Putamen (tissue), 1 donor: ENCODE results near the gene VBP1.
A peak's percentile ranks its signal among the peaks of the same experiment; 100 is the strongest.
"Not testable (repeated sequence)": the region's sequence is repeated elsewhere in the genome, so short reads cannot be mapped to it uniquely, and the experiment has no call there.

ENCODE experiments used
- DNase-seq: peaks from one replicate; pipeline ENCODE4 v3.0.0-alpha.2; 2016; ENCODE audit warnings: low spot score

VBP1 gene

GRCh38 chrX:155216179-155216939 is at the start of gene VBP1:
Gene VBP1, plus strand, starts transcription at chrX:155216460. Its CDS starts 23 bp downstream, at chrX:155216483.
- DNase-seq: peak; percentile 96

GRCh38 chrX:155169881-155170280 is 46.4 kb upstream of the VBP1 start:
- DNase-seq: no peak

- DNase-seq: no peak
Observed at GRCh38 chrX:155179346-155179997, 36.8 kb upstream of the VBP1 start.

- DNase-seq: no peak
Observed at GRCh38 chrX:155188786-155189185, 27.5 kb upstream of the VBP1 start.

- no peak for DNase-seq
Observed at GRCh38 chrX:155211208-155211607, 5.1 kb upstream of the VBP1 start.

GRCh38 chrX:155213731-155214130 is 2.5 kb upstream of the VBP1 start:
- no peak for DNase-seq

- peak; percentile 0 for DNase-seq
Observed at GRCh38 chrX:155215443-155216178, 649 bp upstream of the VBP1 start.

- DNase-seq: peak; percentile 30
Observed at GRCh38 chrX:155216940-155217440, 730 bp downstream of the VBP1 start.

GRCh38 chrX:155218777-155219176 is 2.5 kb downstream of the VBP1 start:
- no peak for DNase-seq

GRCh38 chrX:155221351-155221750 is 5.1 kb downstream of the VBP1 start:
- DNase-seq: no peak

- DNase-seq: not testable (repeated sequence)
Observed at GRCh38 chrX:155223746-155224145, 7.5 kb downstream of the VBP1 start.

- no peak for DNase-seq
Observed at GRCh38 chrX:155225774-155226173, 9.5 kb downstream of the VBP1 start.

GRCh38 chrX:155231163-155231562 is 14.9 kb downstream of the VBP1 start:
- no peak for DNase-seq

GRCh38 chrX:155235891-155236290 is 19.6 kb downstream of the VBP1 start:
- no peak for DNase-seq

- no peak for DNase-seq
Observed at GRCh38 chrX:155237719-155238118, 21.5 kb downstream of the VBP1 start.

GRCh38 chrX:155242300-155242699 is 26.0 kb downstream of the VBP1 start:
- no peak for DNase-seq

- DNase-seq: no peak
Observed at GRCh38 chrX:155246748-155247147, 30.5 kb downstream of the VBP1 start.

GRCh38 chrX:155247497-155247896 is 31.2 kb downstream of the VBP1 start:
- no peak for DNase-seq

- no peak for DNase-seq
Observed at GRCh38 chrX:155251391-155251790, 35.1 kb downstream of the VBP1 start.

GRCh38 chrX:155259752-155260151 is 43.5 kb downstream of the VBP1 start:
- no peak for DNase-seq

- no peak for DNase-seq
Observed at GRCh38 chrX:155262970-155263754, 46.9 kb downstream of the VBP1 start.
